Posterior cingulate gyrus (tissue), 11 donors: ENCODE data around the gene RNF167.
"Not testable (repeated sequence)": the region's sequence is repeated elsewhere in the genome, so short reads cannot be mapped to it uniquely, and the experiment has no call there.

Experiments
- DNase-seq, 10 donors: peaks; one replicate each; pipeline versions ENCODE4 v3.0.0 to v3.0.0-alpha.2; 2020 to 2021; ENCODE audit warnings: mixed read lengths in 3 of 10
- intact Hi-C: fragments of 100-400 bp; cut with DNase I; formaldehyde crosslinking; loops from one replicate; pipeline ENCODE4 v1.15.1; 2023

The RNF167 gene

GRCh38 chr17:4901108-4901647, 38.9 kb upstream of the RNF167 start:
- DNase-seq = peak in 1 of 10 donors; percentile 58
- intact Hi-C loops = loop anchor here (5.0 to 10.0 kb wide), 3 partner anchors 64 to 169 kb away; partner anchors contain the start of genes GLTPD2, MED11, SPAG7 and VMO1

- DNase-seq = peak in 7 of 10 donors; percentile 37 to 90 (median 55)
- intact Hi-C loops = loop anchor here (5.0 to 10.0 kb wide), 3 partner anchors 63 to 169 kb away; partner anchors contain the start of genes GLTPD2, MED11, SPAG7 and VMO1
Observed at GRCh38 chr17:4901648-4902344, 38.3 kb upstream of the RNF167 start.

GRCh38 chr17:4902540-4902939, 37.5 kb upstream of the RNF167 start:
- intact Hi-C loops = loop anchor here (5.0 to 10.0 kb wide), 3 partner anchors 62 to 170 kb away; partner anchors contain the start of genes GLTPD2, MED11, SPAG7 and VMO1
- peak in 2 of 10 donors; percentile 64 to 70 for DNase-seq

- intact Hi-C loops = loop anchor here (5.0 to 10.0 kb wide), 3 partner anchors 62 to 171 kb away; partner anchors contain the start of genes GLTPD2, MED11, SPAG7 and VMO1
- peak in 8 of 10 donors; percentile 36 to 87 (median 78) for DNase-seq
Observed at GRCh38 chr17:4903051-4903818, 36.8 kb upstream of the RNF167 start, which contains the start of gene CHRNE. CHRNE (minus strand) TSS chr17:4903098; CDS start chr17:4903063, 35 bp downstream.

GRCh38 chr17:4906642-4907041, 33.4 kb upstream of the RNF167 start:
- DNase-seq = not testable (repeated sequence)
- intact Hi-C loops = loop anchor here (10.0 kb wide), 1 partner anchor 58 kb away; the partner anchor contains the start of gene SPAG7

- intact Hi-C loops = loop anchor here (10.0 kb wide), 1 partner anchor 56 kb away; the partner anchor contains the start of gene SPAG7
- DNase-seq = peak in 3 of 10 donors; percentile 47 to 75 (median 52)
Observed at GRCh38 chr17:4908301-4908700, 31.8 kb upstream of the RNF167 start.

GRCh38 chr17:4908711-4909496, 31.2 kb upstream of the RNF167 start:
- intact Hi-C loops = loop anchor here (1.0 to 10.0 kb wide), 2 partner anchors 56 to 153 kb away; partner anchors contain the start of gene SPAG7
- peak; percentile 66 to 97 (median 81) for DNase-seq

GRCh38 chr17:4913994-4914393, 26.1 kb upstream of the RNF167 start:
- no peak for DNase-seq
- intact Hi-C loops = no loop called here

- DNase-seq = peak in 2 of 10 donors; percentile 27 to 39
- intact Hi-C loops = not testable (repeated sequence)
Observed at GRCh38 chr17:4914551-4914950, 25.5 kb upstream of the RNF167 start.

- DNase-seq = peak in 2 of 10 donors; percentile 8 to 29
- intact Hi-C loops = no loop called here
Observed at GRCh38 chr17:4919511-4920047, 20.5 kb upstream of the RNF167 start.

- intact Hi-C loops = no loop called here
- DNase-seq = peak in 2 of 10 donors; percentile 36 to 41
Observed at GRCh38 chr17:4920351-4921048, 19.6 kb upstream of the RNF167 start.

GRCh38 chr17:4921320-4921719, 18.7 kb upstream of the RNF167 start:
- peak in 2 of 10 donors; percentile 8 to 24 for DNase-seq
- intact Hi-C loops = no loop called here

- intact Hi-C loops = not testable (repeated sequence)
- DNase-seq = peak in 1 of 10 donors; percentile 16
Observed at GRCh38 chr17:4926577-4927335, 13.3 kb upstream of the RNF167 start.

GRCh38 chr17:4928881-4929280, 11.2 kb upstream of the RNF167 start:
- intact Hi-C loops = no loop called here
- peak in 2 of 10 donors; percentile 59 for DNase-seq

- intact Hi-C loops = no loop called here
- peak in 2 of 10 donors; percentile 39 to 41 for DNase-seq
Observed at GRCh38 chr17:4931963-4932362, 8.1 kb upstream of the RNF167 start, which contains the start of gene GP1BA. GP1BA (plus strand) TSS chr17:4932277; CDS start chr17:4932605, 328 bp downstream.

GRCh38 chr17:4932756-4933155, 7.3 kb upstream of the RNF167 start:
- peak in 3 of 10 donors; percentile 61 to 80 (median 66) for DNase-seq
- intact Hi-C loops = no loop called here

- DNase-seq = peak in 3 of 10 donors; percentile 12 to 35 (median 19)
- intact Hi-C loops = no loop called here
Observed at GRCh38 chr17:4933646-4934045, 6.4 kb upstream of the RNF167 start.
